ENCODE data around the gene LCORL. TPM values are rescaled to one million over a fixed set of nuclear protein-coding genes. Genes with fewer than 3 reads are reported as not detected.
A peak's percentile ranks its signal among the peaks of the same experiment; 100 is the strongest.

Gene LCORL
- total RNA-seq, 2 donors from 2014 or later = 12.9 to 14.9 TPM

DNA sequence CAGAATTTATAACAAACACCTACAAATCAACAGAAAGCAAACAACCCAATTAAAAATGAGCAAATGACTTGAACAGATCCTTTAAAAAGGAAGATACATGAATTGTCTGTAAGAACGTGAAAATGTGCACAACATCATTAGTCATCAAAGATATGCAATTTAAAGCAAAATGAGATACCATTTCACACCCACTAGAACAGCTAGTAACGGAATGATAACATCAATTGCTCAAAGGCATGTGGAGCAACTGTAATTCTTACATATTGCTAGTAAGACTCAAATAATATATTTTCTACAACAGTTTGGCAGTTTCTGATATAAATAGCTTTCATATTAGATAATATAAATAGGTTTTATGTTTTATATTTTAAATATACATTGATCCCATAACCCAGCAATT is 82.5 kb downstream of the LCORL start:
- ATAC-seq = no peak
- Mint-ChIP-seq H3K9me3 (no peaks in the 10 kb centered on the region), H3K27me3 (no peaks in the 10 kb centered on the region), H3K36me3 (peaks cover 7% of the 10 kb centered on the region), H3K27ac (no peak overlapping the region), H3K4me3 (no peak overlapping the region), H3K4me1 (ENCODE audit: low read depth in 2 of 2) (peaks cover 0 to 8% of the 10 kb centered on the region in 2 donors)
- DNase-seq (ENCODE audit: low spot score) = no peak

DNA sequence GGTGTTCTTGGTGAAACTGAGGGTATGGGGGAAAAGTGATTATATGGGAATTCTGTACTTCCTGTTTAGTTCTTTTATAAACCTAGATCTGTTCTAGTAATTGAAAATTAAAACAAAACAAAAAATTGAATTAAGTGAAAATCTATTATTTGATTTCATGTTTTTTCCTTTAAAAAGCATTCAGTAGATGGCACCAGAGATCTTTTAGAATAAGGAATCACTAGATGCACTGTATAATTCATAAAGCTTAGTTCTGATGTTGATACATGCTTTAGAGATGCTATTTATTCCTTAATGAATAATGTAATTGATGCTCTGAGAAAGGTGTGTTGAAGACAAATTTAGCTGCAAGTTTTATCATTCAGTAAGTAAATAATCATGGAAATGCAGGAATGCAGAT is 87.3 kb downstream of the LCORL start:
- Mint-ChIP-seq H3K4me3 (no peak overlapping the region), H3K9me3 (no peaks in the 10 kb centered on the region), H3K36me3 (peaks cover 18% of the 10 kb centered on the region), H3K27me3 (no peaks in the 10 kb centered on the region), H3K4me1 (ENCODE audit: low read depth in 2 of 2) (peaks cover 0 to 4% of the 10 kb centered on the region in 2 donors), H3K27ac (no peak overlapping the region)
- DNase-seq (ENCODE audit: low spot score) (no peak), ATAC-seq (no peak)

DNA sequence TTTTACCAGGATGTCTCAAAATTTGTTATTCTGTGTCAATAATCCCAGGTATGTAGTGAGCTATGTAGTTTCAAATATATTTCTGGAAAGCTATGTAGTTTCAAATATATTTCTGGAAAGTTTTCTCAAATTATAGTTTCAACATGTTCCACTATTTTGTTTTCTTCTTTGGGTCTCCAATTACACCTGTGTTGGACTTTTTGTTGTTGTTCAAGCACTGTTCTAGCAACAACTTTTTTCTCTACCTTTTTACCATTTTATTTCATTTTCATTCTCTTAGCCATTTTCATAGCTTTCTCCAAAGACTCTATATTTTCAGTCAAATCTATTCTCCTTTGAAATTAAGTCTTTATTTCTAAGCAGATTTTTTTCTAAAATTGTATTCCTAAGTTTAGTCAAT is 88.4 kb downstream of the LCORL start:
- H3K9me3 Mint-ChIP-seq = no peaks in the 10 kb centered on the region
- peaks cover 18% of the 10 kb centered on the region for H3K36me3 Mint-ChIP-seq
- H3K4me3 Mint-ChIP-seq = no peak overlapping the region
- no peaks in the 10 kb centered on the region for H3K27me3 Mint-ChIP-seq
- DNase-seq (ENCODE audit: low spot score) (no peak), ATAC-seq (no peak)
- no peaks in the 10 kb centered on the region for H3K4me1 Mint-ChIP-seq (ENCODE audit: low read depth in 2 of 2)
- H3K27ac Mint-ChIP-seq = no peak overlapping the region

GRCh38 chr4:17932041-17932440 is 89.5 kb downstream of the LCORL start:
- Mint-ChIP-seq H3K27me3 (no peaks in the 10 kb centered on the region), H3K27ac (no peak overlapping the region), H3K4me1 (ENCODE audit: low read depth in 2 of 2) (no peaks in the 10 kb centered on the region), H3K36me3 (peaks cover 18% of the 10 kb centered on the region), H3K4me3 (no peak overlapping the region), H3K9me3 (no peaks in the 10 kb centered on the region)
- DNase-seq (ENCODE audit: low spot score) (no peak), ATAC-seq (no peak)

DNA sequence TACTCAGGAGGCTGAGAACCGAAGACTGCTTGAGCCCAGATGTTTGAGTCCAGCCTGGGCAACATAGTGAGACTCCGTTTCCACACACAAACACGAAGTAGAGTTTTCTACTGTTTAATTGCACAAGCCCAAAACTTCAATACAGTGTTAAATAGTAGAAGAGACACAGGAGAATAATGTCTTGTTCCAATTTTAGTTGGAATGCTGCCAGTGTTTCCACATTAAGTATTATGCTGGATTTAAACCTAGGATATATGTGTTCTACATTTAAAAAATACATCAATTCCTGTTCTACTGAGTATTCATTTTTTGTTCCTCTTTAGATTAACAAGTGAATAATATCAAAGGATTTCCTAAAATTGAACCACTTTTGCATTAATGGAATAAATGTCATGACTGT is 91.3 kb downstream of the LCORL start:
- peaks cover 12% of the 10 kb centered on the region for H3K36me3 Mint-ChIP-seq
- no peak overlapping the region for H3K27ac Mint-ChIP-seq
- H3K4me1 Mint-ChIP-seq (ENCODE audit: low read depth in 2 of 2) = no peaks in the 10 kb centered on the region
- no peaks in the 10 kb centered on the region for H3K9me3 Mint-ChIP-seq
- DNase-seq (ENCODE audit: low spot score) (no peak), ATAC-seq (no peak)
- no peaks in the 10 kb centered on the region for H3K27me3 Mint-ChIP-seq
- no peak overlapping the region for H3K4me3 Mint-ChIP-seq

DNA sequence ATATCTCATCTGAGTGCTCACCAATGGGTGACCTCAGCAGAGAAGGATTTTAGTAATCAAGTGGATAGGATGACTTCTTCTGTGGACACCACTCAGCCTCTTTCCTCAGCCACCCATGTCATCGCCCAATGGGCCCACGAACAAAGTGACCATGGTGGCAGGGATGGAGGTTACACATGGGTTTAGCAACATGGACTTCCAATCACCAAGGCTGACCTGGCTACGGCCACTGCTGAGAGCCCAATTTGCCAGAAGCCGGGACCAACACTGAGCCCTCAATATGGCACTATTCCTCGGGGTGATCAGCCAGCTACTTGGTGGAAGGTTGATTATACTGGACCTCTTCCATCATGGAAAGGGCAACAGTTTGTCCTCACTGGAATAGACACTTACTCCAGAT is 97.4 kb downstream of the LCORL start:
- no peak for DNase-seq (ENCODE audit: low spot score)
- Mint-ChIP-seq H3K27me3 (no peaks in the 10 kb centered on the region), H3K4me1 (ENCODE audit: low read depth in 2 of 2) (peaks cover 0 to 2% of the 10 kb centered on the region in 2 donors), H3K36me3 (no peaks in the 10 kb centered on the region), H3K4me3 (no peak overlapping the region), H3K27ac (no peak overlapping the region), H3K9me3 (no peaks in the 10 kb centered on the region)
- no peak for ATAC-seq

GRCh38 chr4:17921451-17921850 is 100.1 kb downstream of the LCORL start:
- ATAC-seq (no peak), DNase-seq (ENCODE audit: low spot score) (no peak)
- Mint-ChIP-seq H3K4me1 (ENCODE audit: low read depth in 2 of 2) (peaks cover 4 to 7% of the 10 kb centered on the region in 2 donors), H3K27me3 (no peaks in the 10 kb centered on the region), H3K9me3 (no peaks in the 10 kb centered on the region), H3K36me3 (no peaks in the 10 kb centered on the region), H3K27ac (no peak overlapping the region), H3K4me3 (no peak overlapping the region)

DNA sequence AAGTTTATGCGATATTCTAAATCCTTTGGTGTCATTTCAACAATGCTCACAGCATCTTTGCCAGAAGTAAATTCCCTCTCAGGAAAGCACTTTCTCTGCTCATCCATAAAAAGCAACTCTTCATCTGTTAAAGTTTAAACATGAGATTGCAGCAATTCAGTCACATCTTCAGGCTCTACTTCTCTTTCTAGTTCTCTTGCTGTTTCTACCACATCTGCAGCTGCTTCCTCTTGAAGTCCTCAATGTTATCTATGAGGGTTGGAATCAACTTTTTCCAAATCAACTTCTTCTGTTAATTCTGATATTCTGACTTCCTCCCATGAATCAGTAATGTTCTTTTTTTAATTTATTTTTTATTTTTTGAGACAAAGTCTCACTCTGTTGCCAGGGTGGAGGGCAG is 100.9 kb downstream of the LCORL start:
- H3K27ac Mint-ChIP-seq = no peak overlapping the region
- H3K27me3 Mint-ChIP-seq = no peaks in the 10 kb centered on the region
- H3K36me3 Mint-ChIP-seq = no peaks in the 10 kb centered on the region

DNA sequence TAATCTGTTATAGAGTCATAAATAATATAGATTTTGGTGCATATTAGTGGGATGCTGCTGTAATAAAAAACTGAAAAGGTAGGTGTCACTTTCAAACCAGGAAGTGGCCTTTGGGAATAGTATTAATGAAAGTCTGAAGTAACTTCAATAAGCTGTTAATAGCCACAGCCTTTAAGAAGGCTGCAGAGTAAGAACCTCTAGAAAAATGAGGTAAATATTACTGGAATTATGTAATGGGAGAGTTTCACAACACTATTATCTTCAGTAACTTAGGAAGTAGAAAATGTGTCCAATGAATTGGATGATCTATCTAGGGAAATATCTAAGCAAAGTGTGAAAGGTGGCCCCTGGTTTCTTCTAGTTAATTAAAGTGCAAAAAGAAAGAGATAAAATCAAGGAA is 106.1 kb downstream of the LCORL start:
- Mint-ChIP-seq H3K4me1 (ENCODE audit: low read depth in 2 of 2) (peaks cover 7 to 9% of the 10 kb centered on the region in 2 donors), H3K27me3 (no peaks in the 10 kb centered on the region), H3K4me3 (no peak overlapping the region), H3K9me3 (no peaks in the 10 kb centered on the region), H3K36me3 (no peaks in the 10 kb centered on the region), H3K27ac (peak overlapping the region in 1 of 2 donors; percentile 10)
- DNase-seq (ENCODE audit: low spot score) = no peak
- ATAC-seq = no peak

More for the DNA sequence above, 100.9 kb downstream of the LCORL start:
- no peak overlapping the region for H3K4me3 Mint-ChIP-seq
- H3K9me3 Mint-ChIP-seq = no peaks in the 10 kb centered on the region
- peaks cover 7 to 9% of the 10 kb centered on the region in 2 donors for H3K4me1 Mint-ChIP-seq (ENCODE audit: low read depth in 2 of 2)
- no peak for ATAC-seq
- DNase-seq (ENCODE audit: low spot score) = no peak

- H3K36me3 Mint-ChIP-seq = no peaks in the 10 kb centered on the region
- H3K27ac Mint-ChIP-seq = no peak overlapping the region
- ATAC-seq (no peak), DNase-seq (ENCODE audit: low spot score) (no peak)
- H3K27me3 Mint-ChIP-seq = no peaks in the 10 kb centered on the region
- no peaks in the 10 kb centered on the region for H3K9me3 Mint-ChIP-seq
- H3K4me1 Mint-ChIP-seq (ENCODE audit: low read depth in 2 of 2) = peaks cover 0 to 7% of the 10 kb centered on the region in 2 donors
- H3K4me3 Mint-ChIP-seq = no peak overlapping the region
Observed at GRCh38 chr4:17912011-17912410, 109.5 kb downstream of the LCORL start.

GRCh38 chr4:17911608-17912007 is 109.9 kb downstream of the LCORL start:
- Mint-ChIP-seq H3K27me3 (no peaks in the 10 kb centered on the region), H3K4me1 (ENCODE audit: low read depth in 2 of 2) (peaks cover 0 to 7% of the 10 kb centered on the region in 2 donors), H3K4me3 (no peak overlapping the region), H3K9me3 (no peaks in the 10 kb centered on the region), H3K27ac (no peak overlapping the region), H3K36me3 (no peaks in the 10 kb centered on the region)
- ATAC-seq (no peak), DNase-seq (ENCODE audit: low spot score) (no peak)

GRCh38 chr4:17898553-17899055 is 123.0 kb downstream of the LCORL start:
- DNase-seq (ENCODE audit: low spot score) (no peak), ATAC-seq (no peak)
- H3K4me1 Mint-ChIP-seq (ENCODE audit: low read depth in 2 of 2) = peaks cover 0 to 10% of the 10 kb centered on the region in 2 donors
- H3K4me3 Mint-ChIP-seq = no peak overlapping the region
- H3K27me3 Mint-ChIP-seq = no peaks in the 10 kb centered on the region
- no peak overlapping the region for H3K27ac Mint-ChIP-seq
- peaks cover 4% of the 10 kb centered on the region for H3K36me3 Mint-ChIP-seq
- no peaks in the 10 kb centered on the region for H3K9me3 Mint-ChIP-seq

- H3K27me3 Mint-ChIP-seq = no peaks in the 10 kb centered on the region
- H3K27ac Mint-ChIP-seq = no peak overlapping the region
- no peaks in the 10 kb centered on the region for H3K36me3 Mint-ChIP-seq
- no peak overlapping the region for H3K4me3 Mint-ChIP-seq
- no peak for DNase-seq (ENCODE audit: low spot score)
- H3K9me3 Mint-ChIP-seq = no peaks in the 10 kb centered on the region
- peaks cover 0 to 2% of the 10 kb centered on the region in 2 donors for H3K4me1 Mint-ChIP-seq (ENCODE audit: low read depth in 2 of 2)
- ATAC-seq = no peak
Observed at GRCh38 chr4:17895481-17895880, 126.1 kb downstream of the LCORL start.

DNA sequence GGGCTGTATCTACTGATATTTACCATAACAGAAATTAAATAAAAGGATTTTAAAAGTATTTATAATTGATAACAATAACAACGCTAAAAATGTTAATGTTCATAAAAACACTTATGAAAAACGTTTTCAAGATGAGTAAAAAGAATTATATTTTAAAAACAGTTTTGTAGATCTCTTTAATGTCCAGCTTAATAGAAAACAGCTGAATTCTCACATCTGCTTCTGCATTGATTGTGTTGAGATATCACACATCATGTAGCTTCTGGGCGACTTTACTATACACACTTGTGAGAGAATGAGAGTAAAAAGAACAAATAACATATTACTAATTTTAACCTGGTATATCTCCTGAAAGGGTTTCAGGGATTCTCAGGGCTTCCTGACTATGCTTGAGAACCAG is 127.1 kb downstream of the LCORL start:
- Mint-ChIP-seq H3K27ac (no peak overlapping the region), H3K36me3 (no peaks in the 10 kb centered on the region), H3K9me3 (no peaks in the 10 kb centered on the region), H3K4me1 (ENCODE audit: low read depth in 2 of 2) (peaks cover 0 to 2% of the 10 kb centered on the region in 2 donors), H3K27me3 (no peaks in the 10 kb centered on the region), H3K4me3 (no peak overlapping the region)
- ATAC-seq = no peak
- no peak for DNase-seq (ENCODE audit: low spot score)

- Mint-ChIP-seq H3K27me3 (no peaks in the 10 kb centered on the region), H3K9me3 (no peaks in the 10 kb centered on the region), H3K4me3 (no peak overlapping the region), H3K27ac (no peak overlapping the region), H3K36me3 (no peaks in the 10 kb centered on the region), H3K4me1 (ENCODE audit: low read depth in 2 of 2) (no peaks in the 10 kb centered on the region)
- no peak for DNase-seq (ENCODE audit: low spot score)
- no peak for ATAC-seq
Observed at GRCh38 chr4:17889692-17890091, 131.9 kb downstream of the LCORL start.
